Tongue (tissue), 2 donors: ENCODE results near the gene CCDC174. TPM values are rescaled to one million over a fixed set of nuclear protein-coding genes. Genes with fewer than 3 reads are reported as not detected.
"Not testable (repeated sequence)": the region's sequence is repeated elsewhere in the genome, so short reads cannot be mapped to it uniquely, and the experiment has no call there.

Source experiments
- DNase-seq: peaks from one replicate; pipeline ENCODE4 v3.0.0-alpha.2; 2015
- total RNA-seq: library from RNA; depleted of rRNA; stranded (reverse); fragments of >200 nt; gene quantifications from one replicate; pipeline ENCODE4 v1.2.3, GENCODE V29; 2014

CCDC174 gene
- 15.8 TPM for total RNA-seq

DNA sequence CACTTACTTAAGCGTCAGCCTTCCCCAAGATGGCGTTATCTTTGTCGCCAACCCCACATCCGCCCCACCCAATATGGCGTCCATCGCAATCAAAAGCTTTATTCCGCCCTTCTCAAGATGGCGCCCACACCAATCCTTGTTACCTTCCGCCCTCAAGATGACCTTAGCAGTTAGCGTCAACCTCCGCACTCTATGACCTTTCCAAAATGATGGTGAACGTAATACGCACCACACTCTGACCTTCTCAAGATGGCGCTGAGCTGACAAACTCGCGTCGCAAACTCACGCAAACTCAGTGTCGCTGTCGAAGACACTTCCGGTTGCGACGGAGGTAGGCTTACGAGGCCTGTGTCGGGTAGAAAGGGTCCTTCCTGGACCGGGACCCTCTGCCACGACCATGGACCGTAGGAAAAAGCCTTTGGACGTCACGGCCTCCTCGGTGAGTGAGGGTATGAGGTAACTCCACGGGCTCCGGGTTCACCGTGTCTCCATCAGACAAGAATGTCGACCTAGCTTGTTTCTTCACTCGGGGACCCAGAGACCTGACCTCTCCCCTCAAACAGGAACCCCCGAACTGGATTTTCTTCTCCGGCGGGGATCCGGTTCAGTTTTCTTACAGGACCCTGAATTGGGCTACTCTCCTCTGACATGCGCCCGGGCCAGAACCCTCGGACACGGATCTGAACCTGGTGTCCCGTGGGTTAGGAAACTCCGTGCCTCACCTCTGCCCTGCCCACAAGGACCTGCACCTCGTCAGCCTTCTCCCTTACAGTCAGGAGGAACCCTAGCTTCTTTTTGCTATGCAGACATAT lies at the start of gene CCDC174:
CCDC174 (plus strand) TSS at position 323 of the 812 bp plus-strand sequence; CDS start at position 398, 75 bp downstream.
- DNase-seq = peak; percentile 99

DNA sequence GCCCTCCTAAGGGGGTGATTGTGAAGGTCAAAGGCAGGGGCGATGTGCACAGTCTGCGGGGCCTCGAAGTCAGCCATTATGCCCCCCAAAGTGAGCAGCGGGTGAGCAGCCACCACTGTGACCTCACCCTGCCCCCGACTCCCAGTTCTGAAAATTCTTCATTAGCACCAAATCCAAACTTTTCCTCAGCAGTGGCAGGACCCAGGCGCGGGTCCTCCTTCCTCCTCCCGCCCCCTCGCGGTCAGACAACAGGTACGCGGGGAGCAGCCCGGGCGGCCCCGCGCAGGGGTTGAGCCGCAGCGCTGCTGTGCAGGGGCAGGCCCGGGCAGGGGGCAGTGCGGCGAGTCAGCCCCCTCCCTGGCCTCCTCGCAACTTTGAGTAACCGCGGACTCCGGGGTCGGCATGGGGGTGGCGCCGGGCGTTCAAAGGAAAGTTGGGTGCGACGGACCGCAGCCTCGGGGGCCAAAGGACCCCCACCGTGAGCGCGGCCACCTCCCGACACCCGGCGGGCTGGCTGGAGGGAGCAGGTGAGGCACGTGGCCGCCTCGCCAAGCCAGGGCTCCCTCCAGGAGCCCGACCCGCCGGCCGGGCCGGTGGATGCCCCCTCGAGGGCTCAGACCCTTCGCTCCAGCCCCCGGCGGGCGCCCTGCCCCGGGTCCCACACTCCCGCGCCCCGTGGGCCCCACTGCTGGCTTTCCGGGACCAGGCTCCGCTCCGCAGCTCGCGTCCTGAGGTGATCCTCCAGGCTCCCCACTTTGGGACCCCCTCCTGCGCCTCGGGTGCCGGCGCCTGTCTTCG lies 49.4 kb upstream of the CCDC174 start:
- no peak for DNase-seq

DNA sequence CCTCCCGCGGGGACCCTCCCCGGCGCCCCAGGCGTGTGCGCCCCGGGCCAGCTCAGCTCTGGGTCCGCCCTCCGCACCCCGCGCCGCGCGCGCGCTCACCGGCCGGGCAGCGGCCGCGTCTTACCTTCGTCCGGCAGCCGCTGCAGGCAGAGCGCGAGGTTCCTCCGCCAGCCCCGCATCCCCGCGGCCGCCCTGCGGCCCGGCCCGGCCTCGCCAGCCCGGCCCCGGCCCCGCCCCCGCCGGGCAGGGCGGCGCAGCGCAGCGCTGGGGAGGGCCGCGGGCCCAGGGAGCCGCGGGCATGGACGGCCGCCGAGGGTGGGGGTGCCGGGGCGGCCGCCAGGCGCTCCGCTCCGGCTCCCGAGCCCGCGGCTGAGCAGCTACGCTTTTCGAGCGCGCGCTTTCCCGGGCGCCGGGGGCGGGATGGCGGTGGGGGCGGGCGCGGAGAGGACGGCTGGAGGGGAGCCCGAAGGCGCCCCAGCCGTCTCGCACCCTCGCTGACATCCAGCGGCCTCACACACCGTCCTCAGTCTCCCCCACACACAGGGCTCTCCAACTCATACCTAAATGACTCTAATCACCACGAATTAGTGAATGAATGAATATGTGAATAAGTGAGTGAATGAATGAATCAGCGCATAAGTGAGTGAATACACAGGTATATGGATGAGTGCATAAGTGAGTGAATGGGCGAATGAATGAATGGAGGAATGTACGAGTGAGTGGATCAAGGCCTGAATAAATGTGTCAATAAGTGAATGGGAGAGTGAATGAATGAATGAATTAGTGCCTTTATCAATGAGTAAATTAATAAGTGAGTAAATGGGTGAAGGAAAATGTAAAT lies 48.5 kb upstream of the CCDC174 start:
- no peak for DNase-seq

DNA sequence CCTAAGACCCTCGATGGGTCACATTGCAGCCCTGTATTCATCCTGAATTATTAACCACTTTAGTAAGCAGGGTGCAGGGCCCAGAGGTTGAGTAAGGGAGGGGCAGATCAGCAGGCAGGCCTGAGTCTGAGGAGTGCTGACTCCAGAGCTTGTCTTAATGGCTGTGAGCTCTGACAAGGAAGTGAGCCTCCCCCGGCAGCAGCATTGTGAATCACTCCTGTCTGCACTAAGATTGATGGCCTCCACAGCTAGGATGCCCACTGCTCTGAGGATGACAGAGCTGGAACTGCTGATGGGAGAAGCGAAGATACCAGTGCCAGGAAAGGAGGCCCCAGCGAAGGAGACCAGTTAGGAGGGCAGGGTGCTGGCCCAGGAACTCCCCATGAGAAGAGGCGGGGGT lies 46.5 kb upstream of the CCDC174 start:
- no peak for DNase-seq

DNA sequence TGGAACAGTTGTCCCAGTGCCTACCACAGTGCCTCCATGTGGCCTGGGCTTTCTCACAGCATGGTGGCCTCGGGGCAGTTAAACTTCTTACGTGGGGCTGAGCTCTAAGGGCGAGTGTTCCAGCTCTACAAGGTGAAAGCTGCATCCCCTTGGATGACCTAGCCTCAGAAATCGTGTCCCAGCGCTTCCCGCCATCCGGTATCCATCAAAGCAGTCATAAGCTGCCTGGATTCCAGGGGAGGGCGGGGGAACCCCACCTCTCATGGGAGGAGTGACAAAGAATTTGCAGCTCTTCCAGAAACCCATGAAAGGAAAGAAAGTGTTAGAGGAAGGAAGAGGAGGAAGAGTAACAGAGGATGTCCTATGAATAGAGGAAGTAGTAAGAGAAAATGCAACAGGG lies 45.8 kb upstream of the CCDC174 start:
- no peak for DNase-seq

DNA sequence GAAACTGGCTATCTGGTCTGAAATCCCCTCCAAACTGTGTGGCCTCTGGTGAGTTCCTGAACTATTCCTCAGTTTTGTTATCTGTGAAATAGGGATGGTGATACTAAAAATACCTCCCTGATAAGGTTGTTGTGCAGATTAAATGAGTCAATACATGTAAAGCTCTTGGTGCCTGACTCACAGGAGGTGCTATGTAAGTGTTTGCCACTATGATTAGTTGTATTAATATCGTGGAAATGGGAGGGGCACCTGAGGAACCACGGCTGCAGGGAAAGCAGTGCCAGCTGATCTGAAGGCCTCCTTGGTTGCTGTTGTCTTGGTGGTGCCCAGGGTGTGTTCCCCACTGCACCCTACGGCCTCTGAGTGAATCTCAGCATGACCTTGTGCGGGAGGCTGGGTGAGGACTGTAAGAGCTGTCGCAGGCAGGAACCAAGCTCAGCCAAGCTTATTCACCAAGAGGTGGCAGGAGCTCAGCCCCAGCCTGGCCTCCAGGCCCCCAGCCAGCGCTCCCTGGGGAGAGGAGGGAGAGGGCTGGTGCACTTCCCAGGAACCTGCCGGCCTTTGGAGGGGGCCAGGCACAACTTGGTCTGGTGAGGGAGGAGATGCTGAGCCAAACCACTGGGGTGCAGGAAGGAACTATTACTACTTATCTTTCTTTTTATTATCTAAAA lies 44.8 kb upstream of the CCDC174 start:
- DNase-seq = no peak

DNA sequence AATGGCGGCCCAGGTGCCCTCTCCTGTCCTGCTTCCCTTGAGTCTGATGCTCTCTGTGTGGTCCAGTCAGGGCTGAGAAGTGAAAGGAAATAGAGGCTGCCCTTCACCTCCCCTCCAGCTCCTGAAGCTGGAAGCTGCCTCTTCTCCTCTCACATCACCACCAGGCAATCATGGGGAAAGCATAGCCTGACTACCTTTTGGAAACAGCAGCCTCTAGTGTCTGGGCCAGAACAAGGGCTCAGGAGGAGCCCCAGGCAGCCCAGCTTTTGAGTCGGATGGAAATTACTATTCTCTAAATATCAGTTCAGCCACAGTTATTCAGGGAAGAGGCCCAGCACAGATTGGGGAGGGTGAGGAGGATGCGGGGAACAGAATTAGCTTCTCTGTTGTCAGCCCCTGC lies 43.3 kb upstream of the CCDC174 start:
- no peak for DNase-seq

DNA sequence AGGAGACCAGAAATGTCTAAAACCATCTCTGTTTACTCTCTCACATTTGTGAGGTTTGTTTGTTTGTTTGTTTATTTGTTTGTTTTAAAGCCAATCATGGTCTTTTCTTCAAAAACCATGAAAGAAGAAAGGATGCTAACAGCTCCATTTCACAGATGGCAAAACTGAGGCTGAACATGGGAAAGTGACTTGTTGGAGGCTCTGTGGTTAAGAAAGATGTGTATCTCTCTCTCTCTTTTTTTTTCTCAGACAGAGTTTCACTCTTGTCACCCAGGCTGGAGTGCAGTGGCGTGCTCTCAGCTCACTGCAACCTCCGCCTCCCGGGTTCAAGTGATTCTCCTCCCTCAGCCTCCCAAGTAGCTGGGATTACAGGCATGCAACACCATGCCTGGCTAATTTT lies 42.5 kb upstream of the CCDC174 start:
- DNase-seq = not testable (repeated sequence)

DNA sequence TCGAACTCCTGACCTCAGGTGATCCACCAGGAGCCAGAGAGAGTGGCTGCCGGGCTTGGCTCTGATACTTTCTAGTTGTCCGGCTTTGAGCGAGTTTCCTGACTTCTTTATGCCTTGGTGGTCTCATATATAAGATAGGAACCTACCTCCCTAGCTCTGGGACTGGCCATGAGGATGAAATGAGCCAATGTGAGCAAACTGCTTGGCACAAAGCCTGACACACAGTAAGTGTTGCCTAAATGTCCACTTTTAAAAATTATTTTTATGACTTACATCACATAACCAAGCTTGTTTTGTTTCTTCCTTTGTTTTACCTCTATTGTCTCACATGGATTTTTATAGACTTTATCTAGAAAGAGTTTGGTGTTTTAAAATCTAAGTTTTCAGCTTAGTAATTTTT lies 42.1 kb upstream of the CCDC174 start:
- no peak for DNase-seq

DNA sequence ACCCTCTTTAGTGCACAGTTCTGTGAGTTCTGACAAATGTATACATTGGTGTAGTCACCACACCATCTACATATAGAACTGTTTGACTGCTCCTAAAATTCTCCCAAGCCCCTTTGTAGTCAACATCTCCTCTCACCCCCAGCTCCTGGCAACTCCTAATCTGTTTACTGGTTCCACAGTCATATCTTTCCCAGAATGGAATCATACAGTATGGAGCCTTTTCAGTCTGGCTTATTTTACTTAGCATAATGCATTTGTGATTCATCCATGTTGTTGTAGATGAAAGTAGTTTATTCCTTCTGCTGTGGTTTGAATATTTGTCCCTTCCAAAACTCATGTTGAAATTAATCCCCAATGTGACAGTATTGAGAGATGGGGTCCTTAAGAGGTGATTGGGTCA lies 41.6 kb upstream of the CCDC174 start:
- no peak for DNase-seq

DNA sequence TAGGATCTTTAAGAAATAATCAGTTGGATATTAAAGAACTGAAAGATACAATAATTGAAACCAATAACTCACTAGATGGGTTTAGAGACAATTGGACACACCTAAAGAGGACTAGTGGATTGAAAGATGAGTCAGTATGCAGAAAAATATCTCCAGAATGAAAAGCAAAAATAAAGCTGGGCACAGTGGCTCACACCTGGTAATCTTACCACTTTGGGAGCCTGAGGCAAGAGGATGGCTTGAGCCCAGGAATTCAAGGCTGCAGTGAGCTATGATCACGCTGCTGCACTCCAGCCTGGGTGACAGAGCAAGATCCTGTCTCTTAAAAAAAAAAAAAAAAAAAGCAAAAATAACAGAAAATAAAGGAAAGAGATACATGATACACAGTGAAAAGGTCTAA lies 37.4 kb upstream of the CCDC174 start:
- no peak for DNase-seq

DNA sequence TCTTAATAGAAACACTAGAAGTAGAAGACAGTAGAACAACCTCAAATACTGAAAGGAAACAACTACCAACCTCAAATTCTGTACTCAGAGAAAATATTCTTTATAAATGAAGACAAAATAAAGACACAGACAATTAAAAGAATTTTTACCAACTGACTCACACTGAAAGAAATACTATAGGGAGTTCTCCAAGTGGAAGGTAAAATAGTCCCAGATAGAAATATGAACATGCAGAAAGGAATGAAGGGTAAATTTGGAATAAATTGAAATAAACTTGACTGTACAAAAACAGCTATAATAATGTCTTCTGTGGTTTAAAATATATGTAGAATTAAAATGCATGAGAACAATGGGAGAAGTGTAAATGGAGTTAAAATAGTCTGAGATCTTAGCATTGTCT lies 36.7 kb upstream of the CCDC174 start:
- DNase-seq = no peak

DNA sequence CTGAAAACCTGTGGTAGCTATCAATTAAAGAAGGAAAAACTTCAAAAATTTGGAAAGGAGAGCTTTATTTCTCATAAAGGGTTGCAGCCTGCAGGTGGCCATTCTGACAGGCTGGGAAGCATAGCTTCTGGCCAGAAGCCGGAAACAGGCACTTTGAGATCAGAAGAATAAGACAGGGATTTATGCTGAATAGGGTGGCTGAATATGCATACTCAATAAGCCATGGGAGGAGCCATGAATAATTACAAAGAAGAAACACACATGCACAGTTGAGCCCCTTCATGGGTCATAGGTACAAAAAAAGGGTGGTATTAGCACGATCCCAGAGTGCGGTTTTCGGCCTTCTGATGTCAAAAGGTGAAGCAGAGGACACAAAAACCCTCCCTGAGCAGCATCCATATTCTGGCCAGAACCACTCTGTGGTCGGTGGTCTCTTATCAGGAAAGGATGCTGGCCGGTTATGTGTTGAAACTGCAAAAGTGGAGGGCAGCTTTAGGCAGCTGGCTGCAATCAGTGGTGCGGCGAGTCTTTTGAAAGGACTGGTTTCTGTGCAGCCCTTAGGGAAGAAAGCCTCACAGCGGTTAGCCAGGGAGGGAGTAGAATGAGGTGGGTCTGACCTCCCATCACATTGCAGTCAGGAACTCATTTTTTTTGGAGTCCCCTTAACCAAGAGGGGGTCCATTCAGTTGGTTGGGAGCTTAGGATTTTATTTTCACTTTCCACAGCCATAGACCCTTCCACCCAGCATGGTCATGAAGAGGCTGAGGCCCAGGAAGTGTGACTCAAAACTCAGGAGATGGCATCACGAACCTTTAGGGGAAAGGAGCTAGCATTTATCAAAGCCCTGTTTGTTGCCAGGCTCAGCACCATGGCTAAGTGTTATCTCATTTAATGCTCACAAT lies 34.7 kb upstream of the CCDC174 start:
- no peak for DNase-seq

DNA sequence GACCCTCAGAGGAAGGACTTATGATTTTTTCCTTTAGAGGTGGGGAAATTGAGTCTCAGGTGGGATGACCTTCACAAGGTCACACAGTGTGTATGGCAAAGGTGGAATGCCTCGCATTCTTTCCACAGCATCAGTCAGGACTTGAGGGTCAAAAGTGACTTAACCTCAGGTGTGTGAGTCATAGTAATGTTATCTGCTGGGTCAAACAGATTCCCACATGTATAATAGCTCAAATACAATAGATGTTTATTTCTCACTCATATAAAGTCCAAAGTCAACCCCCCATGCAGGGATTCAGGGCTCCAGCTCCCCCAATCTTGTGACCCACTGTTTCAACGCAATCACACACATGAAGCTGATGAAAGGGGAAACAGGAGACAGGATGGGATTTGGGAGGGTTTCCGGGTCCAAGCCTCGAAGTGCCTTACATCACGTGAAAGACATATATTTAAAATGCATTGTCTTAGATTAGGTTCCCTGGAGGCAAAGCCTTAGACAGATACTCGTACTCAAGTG lies 34.0 kb upstream of the CCDC174 start:
- DNase-seq = no peak

DNA sequence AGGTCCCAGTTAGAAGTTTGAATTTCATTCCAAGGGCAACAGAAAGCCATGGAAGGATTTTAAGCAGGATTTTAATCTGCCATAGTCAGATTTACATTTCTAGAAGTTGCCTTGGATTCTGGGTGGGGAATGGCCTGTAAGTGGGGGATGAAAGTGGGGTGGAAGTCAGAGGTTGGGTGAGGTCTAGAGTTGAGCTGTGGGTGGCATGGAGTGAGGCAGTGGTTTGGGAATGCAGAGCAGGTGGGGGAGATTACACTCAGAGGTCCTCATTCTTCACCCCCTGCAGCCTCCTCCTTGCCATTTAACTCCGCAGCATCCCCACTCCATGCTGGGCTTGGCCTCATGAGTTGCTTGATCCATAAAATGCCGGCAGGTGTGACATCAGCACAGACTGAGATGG lies 32.0 kb upstream of the CCDC174 start:
- no peak for DNase-seq

DNA sequence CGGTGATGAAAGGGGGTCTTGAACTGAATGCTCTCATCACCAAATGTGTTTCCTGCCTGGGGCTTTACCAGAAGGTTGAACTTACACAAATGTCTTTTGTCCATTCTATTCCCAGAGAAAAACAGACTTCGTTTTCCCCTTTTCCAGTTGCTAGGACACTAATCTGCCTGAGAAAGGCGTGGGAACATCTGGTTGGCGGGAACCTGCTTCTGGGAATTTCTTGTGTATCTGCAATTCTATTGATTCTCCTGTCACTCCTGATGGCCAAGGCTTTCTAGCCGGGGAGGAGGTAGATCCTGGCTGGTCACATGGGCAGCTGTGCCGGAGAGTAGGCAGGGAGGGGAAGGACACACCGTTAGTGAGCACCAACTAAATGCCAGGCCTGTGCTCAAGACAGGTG lies 31.1 kb upstream of the CCDC174 start:
- peak; percentile 55 for DNase-seq

DNA sequence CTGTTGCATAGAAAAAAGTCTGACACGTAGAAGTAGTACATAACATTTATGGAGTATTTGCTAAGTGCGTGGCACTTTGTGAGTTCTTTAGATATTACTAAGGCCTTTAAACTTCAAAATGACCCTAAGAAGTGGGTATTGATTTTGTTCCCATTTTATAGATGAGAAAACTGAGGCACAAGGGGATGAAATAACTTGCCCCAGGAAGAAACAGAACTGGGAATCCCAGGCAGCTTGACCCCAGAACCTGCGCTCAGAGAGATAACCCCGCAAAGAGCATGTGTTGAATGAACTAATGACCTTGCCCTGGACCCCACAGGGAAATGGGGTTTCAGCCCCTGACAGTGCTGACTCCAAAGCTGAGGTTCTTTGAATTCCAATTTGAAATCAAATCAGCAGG lies 30.5 kb upstream of the CCDC174 start:
- DNase-seq = no peak

DNA sequence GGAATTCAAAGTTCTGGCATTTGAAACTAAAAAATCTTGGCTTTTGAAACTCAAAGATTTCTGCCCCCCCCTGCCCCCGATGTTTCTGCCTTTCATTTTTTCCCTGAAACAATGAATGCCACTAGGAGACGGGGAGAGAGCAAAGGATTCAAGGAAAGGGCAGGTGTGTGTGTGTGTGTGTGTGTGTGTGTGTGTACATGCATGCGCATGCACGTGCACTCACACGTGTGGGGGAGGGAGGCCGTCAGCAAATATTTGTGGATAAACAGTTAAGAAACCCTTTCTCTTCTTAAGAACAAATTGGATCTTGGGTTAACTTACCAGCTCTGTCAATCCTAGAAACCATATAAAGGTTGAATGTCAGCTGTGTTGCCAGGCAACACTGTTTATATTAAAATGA lies 29.2 kb upstream of the CCDC174 start:
- no peak for DNase-seq

DNA sequence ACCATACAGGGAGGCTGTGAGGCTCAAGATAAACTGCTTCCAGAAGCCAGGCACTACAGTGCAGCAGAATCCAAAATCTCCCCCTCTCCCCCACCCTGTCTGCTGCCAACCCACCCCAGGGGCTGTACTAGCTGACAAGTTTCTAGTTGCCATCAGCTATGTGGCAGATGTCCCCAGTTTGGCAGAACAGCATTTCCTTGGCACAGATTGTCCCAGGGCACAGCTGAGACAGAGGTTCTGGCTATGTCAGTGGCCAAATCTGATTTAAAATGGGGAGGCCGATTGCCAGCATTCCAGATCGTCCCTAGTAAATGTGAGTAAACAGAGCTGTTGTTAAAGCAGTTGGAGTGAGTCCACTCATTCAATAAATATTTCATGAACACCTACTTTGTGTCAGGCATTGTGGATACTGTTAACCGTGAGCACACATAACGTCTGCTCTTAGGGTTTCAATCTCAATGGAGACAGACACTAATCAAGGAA lies 28.0 kb upstream of the CCDC174 start:
- peak; percentile 69 for DNase-seq

DNA sequence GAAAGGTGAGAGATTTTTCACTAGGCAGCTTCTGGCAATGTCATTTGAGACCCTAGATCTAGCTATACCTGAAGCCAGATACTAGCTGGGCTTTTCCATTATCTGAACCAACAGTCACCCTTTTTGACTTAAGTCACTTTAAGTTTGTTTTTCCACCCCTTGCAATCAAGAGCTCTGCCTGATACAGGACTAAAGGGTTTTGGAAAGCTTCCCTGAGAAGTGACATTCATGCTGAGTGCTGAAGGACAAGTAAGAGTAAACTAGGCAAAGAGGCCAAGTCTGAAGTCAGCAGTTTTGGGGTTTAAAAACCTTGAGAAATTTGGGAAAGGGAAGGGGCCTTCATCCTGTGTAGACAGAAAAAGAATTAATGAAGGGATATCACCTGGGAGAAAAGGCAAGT lies 27.1 kb upstream of the CCDC174 start:
- DNase-seq = no peak

DNA sequence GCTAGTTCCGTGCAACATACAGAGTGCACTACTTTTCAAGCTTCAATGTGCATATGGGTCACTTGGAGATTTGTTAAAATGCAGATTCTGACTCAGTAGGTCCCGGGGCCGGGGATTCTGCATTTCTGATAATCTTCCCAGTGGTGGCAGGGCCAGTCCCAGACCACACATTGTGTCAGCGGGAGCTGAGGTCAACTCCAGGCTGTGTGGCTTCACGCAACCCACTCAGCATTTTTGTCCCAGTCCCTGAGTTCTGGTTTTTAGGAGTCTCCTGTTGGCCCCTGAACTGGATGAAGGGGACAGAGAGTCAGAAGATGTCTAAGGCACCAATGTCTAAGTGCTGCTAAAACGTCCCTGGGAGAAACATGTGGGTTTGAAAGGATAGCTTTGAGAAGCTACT lies 26.1 kb upstream of the CCDC174 start:
- no peak for DNase-seq
